Daoy (cell line): ENCODE data around the gene SRP9. TPM values are rescaled to one million over a fixed set of nuclear protein-coding genes. Genes with fewer than 3 reads are reported as not detected.

Experiments
- DNase-seq: peaks from one replicate; pipeline ENCODE4 v3.0.0-alpha.2; 2015; ENCODE audit warnings: low read depth
- total RNA-seq: library from RNA; depleted of rRNA; stranded (reverse); fragments of >200 nt; shearing (Covaris generic); gene quantifications from 2 replicates; pipeline ENCODE4 v1.2.3, GENCODE V29; 2014; rRNA removed

The SRP9 gene
- 363 and 488 TPM in 2 replicates for total RNA-seq

- peak; percentile 100 for DNase-seq
Observed at GRCh38 chr1:225777583-225778336, at the start of gene SRP9. TSS of gene SRP9 (plus strand) at chr1:225777826. CDS start at chr1:225777941, 115 bp downstream.

GRCh38 chr1:225731491-225731890 lies 46.1 kb upstream of the SRP9 start:
- DNase-seq = no peak

GRCh38 chr1:225733254-225733653 lies 44.4 kb upstream of the SRP9 start:
- no peak for DNase-seq

GRCh38 chr1:225735252-225736149 lies 42.1 kb upstream of the SRP9 start:
- DNase-seq = peak; percentile 97

- DNase-seq = no peak
Observed at GRCh38 chr1:225736437-225737098, 41.1 kb upstream of the SRP9 start.

- peak; percentile 37 for DNase-seq
Observed at GRCh38 chr1:225737161-225737560, 40.5 kb upstream of the SRP9 start.

- DNase-seq = no peak
Observed at GRCh38 chr1:225737866-225738265, 39.8 kb upstream of the SRP9 start.

- no peak for DNase-seq
Observed at GRCh38 chr1:225738763-225739162, 38.9 kb upstream of the SRP9 start.

- no peak for DNase-seq
Observed at GRCh38 chr1:225739542-225740107, 38.0 kb upstream of the SRP9 start.

GRCh38 chr1:225744745-225745144 lies 32.9 kb upstream of the SRP9 start:
- DNase-seq = no peak

GRCh38 chr1:225745273-225745672 lies 32.4 kb upstream of the SRP9 start:
- no peak for DNase-seq

GRCh38 chr1:225746361-225747179 lies 31.1 kb upstream of the SRP9 start:
- DNase-seq = peak; percentile 93

- DNase-seq = no peak
Observed at GRCh38 chr1:225747566-225747965, 30.1 kb upstream of the SRP9 start.

GRCh38 chr1:225748529-225748928 lies 29.1 kb upstream of the SRP9 start:
- DNase-seq = no peak

GRCh38 chr1:225749706-225750105 lies 27.9 kb upstream of the SRP9 start:
- DNase-seq = no peak

GRCh38 chr1:225750420-225750819 lies 27.2 kb upstream of the SRP9 start:
- DNase-seq = no peak

GRCh38 chr1:225750875-225751824 lies 26.5 kb upstream of the SRP9 start:
- DNase-seq = no peak

- DNase-seq = no peak
Observed at GRCh38 chr1:225752245-225752644, 25.4 kb upstream of the SRP9 start.

GRCh38 chr1:225754940-225755641 lies 22.5 kb upstream of the SRP9 start:
- peak; percentile 94 for DNase-seq
